ENCODE data around the gene ROBO2.

ROBO2 gene

DNA sequence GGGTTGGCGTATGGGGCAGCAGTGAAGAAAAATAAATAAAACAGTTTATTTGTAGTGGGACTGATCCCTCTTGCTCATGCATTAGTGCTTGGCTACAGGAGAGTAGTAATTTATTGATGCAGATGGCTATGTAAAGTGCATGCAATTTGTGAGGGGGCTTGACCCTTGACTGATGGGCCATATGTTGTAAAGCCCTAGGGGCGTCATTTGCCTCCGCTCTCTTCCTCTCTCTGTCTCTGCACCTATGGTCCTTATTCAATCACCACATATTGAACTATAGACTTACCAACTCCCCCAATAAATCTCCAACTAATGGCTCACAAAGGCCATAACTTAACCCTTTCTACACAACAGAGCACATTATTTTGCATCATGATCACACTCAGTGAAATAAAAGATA is 227.7 kb downstream of the ROBO2 start:
- DNase-seq, result no peak

DNA sequence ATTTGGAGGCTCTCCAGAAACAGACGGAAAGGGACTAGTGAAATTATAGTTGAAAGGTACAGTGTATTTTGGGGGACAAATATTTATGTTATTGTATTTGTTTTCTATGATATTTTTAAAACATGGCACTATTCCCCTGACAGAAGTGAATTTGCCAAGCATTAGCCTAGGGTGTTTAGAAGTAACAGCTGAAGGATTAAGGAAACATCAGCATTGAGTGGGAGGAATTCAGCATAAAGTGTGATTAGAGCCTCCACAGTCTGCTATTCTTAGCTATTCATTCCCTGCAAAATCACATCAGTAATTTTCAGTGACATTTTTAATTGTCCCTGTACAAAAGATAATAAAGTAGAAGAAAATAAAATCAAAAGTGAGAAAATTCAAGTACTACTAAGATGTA is 231.4 kb downstream of the ROBO2 start:
- DNase-seq, result no peak

DNA sequence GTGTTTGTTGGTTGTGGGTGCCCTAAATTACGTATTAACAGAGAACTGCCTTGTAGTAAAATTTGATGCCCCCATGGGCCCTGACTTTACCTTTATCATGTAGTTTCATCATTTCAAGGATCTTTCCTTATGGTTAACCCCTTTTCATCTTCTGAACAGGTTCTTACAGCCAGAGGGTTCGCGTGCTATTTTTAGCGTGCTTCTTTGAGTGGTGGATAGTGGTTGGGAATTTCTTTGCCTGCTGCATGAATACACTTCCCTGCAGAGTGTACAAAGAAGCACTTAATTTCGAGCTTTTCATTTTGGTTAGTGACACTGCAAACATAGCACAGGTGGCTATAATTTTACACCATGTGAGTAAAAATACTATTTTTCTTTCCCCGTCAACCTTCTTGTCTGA is 231.8 kb downstream of the ROBO2 start:
- DNase-seq, result no peak

DNA sequence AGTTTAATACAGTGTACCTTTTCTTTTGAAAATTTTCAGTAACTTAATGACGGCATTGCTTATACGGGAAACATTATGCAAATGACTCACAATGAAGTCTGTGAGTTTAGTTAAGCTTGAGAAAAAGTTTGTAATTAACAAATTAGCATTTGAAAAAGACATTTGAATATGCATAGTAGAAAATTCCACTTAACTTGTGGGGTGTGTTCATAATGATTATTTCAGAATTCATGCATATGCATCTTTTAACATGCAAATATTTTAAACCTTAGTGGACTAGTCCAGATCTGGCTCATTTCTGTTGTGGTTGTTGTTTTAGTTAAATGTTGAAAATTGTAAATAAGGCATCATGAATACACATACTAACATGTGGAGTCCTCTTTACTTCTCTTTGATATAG is 239.4 kb downstream of the ROBO2 start:
- no peak for DNase-seq

DNA sequence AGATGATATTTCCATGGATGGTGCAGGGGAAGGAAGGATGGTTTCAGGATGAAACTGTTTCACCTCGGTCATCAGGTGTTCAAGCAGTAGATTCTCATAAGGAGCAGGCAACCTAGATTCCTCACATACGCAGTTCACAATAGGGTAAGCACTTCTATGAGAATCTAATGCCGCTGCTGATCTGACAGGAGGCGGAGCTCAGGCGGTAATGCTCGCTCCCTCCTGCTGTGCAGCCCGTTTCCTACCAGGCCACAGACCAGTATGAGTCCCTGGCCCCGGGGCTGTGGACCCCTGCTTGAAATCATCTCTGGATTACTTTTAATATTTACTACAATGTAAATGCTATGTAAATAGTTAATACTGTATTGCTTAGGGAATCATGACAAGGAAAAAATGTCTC is 241.8 kb downstream of the ROBO2 start:
- no peak for DNase-seq

DNA sequence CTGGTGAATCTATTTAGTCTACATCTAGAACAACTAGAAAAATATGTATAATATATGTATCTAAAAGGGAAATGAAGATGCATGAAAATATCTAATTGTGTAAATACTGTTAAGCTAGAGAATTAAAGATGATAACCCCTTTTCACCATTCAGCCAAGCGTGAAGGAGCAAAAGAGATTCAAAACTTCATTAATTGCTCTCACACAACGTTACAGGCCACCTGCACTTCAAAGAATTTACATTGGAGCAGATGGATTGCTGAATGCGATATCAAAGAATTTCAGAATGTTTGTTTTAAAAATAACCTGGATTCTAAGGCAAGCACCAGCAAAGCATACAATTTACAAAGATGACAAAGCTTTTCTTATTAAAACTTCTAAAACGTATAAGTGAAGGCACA is 243.2 kb downstream of the ROBO2 start:
- no peak for DNase-seq

DNA sequence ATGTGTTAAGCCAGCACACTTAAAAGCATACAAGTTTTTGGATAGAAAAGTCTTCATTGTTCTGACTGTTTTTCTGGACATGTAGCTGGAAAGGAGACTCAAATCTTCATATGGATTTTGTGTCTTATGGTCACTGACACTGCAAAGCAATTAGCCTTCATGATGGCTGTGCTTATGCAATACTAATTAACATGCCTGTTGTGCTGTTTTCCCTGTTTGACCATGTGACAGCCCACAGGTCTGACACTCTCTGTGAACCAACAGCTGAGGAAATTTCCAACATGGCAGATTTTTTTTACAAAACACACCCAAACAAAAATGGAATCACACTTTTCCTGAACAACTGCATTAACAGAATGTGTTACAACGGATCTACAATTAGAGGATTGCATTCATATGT is 248.4 kb downstream of the ROBO2 start:
- DNase-seq, result no peak

DNA sequence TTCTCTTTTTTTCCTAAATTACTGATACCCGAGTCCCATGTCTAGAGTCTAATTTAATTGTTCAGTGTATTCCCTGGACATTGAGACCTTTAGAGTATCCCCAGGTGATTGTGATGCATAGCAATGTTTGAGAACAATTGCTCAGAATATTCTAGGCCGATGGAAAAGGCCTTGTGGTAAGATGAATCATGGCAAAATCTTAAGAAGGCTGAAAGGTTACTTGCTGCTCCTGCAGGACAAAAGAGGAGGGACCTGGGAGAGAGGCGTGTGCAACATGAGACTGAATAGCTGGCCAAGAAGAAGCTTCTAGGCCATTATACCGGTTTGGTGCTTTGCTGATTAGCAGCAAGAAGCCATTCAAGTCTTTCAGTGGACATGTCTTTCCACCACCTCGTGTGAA is 256.6 kb downstream of the ROBO2 start:
- DNase-seq, result no peak

DNA sequence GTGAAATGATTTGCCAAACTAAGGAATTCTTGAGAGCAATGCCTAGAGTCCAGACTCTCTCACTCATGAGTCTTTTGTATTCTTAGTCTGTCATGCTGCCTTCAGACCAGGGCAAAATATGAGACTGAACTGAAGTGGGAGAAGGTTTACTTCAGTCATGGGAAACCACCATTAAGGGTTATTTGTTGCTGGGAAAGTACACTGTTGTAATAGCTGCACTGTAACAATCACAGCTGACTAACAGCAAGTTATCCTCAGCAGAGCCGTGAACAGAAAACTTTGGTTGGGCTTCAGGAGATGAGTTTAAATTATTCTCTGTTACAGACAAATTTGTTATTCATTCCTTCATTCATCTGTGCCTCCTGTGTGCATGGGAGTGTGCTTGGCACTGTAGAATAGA is 258.5 kb downstream of the ROBO2 start:
- no peak for DNase-seq

DNA sequence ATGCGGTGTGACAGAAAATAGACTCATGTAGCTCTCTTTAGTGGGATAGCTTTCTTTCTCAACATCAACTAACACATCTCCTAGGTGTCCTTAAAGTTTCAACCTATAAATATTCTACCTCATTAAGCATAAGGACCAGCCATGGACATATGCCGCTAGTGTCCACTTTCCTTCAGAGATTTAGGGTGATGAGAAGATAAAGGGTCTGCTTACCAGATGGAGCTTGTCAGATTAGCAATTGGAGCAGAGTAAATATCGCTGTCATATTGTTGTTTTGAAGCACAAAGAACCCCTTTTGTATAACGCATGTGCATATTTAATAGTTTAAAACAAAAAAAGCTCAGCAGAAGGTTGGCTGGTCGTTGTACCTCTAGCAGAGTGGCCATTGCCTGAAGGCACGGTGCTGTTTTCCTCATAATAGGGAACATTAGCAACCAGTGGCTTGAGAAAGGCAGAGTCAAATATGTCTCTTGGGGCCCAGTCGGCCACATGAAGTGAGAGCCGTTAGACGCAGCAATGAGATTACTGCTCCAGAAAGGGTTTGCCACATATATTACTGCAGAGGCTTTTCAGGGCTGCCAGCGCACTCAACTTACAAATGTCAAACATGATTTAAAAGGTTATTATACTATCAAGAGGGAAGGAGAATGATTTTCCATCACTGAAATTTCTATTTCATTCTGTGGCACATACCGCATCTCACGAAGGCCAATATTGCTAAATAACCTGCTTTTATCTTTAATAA is 264.2 kb downstream of the ROBO2 start:
- no peak for DNase-seq

DNA sequence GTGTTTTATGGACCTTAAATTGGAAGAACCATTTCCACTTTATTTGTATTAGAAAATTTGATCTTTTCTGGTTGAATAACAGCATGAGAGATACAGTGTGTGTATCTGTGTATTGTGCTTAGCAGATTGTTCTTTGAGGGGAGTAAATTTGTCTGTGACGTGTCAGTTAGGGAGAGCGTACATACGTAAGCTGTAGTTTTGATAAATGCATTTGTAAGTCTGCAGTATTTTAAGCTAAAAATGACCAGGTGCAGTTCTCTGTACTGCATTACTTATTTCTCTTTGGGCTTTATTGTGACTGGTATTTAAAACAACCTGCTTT is 264.8 kb downstream of the ROBO2 start:
- DNase-seq, result no peak

DNA sequence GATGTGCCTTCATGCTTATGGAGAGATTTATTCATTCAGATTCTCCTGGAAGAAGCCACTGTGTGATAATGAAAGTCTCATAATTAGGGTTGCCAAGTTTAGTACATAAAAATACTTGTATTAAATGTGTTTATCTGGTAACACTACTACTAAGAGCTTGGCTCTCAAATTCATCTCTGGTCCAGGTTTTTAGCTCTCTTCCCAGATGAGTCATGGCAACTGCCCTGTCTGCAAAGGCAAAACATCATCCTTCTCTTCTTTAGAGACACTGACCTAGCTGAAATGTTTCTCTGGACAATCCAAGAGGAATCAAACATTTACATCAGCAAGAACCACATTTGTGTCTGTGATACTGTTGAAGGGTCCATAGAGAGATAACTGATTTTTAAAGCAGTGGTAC is 269.6 kb downstream of the ROBO2 start:
- DNase-seq, result no peak

DNA sequence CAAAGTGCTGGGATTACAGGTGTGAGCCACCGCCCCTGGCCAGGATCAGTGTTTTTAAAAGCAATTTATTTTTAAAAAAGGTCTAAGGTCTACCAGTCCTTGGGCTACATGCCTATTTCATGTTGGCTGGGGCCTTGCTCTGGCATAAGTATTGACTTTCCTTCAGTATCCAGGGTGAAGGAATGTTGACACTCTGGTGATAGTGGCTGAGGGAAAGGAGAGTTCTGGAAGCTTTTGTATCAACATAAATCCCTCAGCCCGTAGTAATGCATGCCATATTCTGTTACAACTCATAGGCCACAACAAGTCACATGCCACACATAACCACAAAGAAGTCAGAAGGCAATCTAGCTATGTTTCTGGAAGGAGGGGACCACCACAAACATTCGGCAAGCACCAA is 273.9 kb downstream of the ROBO2 start:
- no peak for DNase-seq

DNA sequence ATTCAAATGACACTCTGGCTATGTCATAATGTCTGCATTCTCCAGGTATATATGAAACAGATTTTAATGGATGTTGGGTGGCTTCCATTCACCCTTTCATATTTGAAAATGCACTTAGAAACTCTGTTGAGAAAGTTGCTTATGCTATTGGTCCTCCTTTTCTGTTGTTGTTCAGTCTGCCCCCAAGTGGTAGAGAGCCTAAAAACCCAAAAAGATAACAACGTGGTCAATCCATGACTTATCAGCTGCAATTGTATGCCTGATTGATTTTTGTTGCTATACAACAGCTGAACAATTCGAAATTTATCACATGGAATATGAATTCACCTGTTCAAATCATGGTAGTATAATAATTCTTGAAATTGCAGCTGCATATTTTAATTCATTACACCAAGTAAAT is 279.8 kb downstream of the ROBO2 start:
- no peak for DNase-seq

DNA sequence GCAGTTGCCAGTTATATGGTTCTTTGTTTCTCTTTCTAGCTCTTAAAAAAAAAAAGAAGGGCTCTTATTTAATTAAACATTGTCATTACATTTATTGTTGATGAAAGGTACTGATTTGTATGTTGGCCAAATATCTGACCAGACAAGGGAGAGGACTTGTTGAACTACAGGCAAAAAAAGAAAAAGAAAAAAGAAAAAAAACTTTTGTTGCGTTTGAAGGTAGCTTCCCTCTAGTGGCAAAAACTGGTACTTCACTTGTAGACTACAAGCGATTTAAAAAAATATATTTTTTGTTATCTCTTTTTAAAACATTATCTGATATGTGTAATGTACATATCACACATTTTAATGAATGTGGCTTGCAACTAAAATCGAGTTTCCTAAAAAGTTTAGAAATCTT is 280.6 kb downstream of the ROBO2 start:
- DNase-seq, result no peak

DNA sequence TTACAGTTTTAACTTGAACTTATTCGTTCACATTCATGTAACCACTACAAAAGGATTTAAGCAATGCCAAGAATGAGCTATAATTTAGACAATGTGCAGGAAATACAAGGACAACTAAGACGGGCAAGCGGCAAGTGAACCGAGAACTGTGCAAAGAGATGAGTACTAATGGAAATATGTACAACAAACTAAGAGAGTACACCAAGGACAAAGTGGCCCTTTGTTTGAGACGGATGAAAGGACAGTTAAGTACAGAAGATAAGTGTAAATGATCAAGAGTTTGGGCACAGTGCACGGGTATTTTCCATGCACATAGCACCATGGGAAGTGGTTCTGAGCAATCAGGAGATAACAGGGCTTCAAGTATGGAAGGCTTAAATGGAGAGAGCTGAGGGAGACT is 281.7 kb downstream of the ROBO2 start:
- DNase-seq, result no peak

DNA sequence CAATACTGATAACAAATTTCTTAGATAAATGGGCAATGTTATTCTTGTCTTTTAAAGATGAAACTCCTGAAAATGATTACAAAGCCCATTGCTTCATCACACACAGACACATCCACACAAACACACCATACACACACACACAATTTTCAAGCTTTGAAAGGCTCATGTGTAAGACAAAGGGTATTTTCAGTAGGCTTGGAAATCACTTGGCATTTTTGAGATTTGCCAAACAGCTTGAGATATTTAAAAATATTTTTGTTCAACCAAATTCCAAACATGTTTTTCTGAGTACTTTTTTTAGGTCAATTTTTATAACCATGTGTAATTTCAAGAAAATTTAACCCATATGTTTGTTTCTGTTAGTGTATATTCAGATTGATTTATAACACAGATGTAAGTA is 283.7 kb downstream of the ROBO2 start:
- no peak for DNase-seq

DNA sequence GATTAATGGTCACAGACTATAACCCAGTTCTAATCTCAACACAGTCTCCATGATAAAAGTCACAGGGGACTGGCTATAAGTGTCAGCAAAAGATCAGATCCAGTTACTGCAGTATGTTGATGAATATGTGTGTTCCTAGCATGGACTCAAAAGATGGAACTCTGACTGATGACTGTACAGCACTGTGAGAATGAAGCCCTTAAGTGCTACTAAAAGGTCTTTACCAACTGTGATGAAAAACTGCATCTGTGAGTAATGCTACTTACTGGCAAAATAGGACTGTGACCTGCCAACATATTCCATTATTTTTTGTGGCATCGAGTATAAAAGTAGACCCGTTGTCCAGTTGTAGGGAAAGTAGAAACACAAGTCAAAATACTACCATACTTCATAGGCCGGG is 284.2 kb downstream of the ROBO2 start:
- DNase-seq, result no peak

DNA sequence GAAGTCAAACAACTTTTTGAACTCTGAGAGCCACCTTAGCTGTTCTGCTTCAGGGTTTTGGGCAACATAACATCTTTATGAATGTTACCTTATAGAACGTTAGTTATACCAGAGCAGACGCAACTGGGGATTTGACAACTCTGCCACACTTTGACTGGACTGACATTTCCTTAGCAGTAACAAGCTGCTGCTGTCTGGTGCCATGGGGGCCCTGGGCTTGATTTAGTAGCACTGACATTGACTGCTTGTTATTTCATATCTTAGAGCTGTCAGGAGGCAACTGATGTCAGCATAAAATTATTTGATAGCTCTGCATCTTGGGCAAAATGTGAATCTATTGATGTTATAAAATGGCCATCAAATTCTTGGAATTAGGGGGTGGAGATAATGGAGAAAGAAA is 285.4 kb downstream of the ROBO2 start:
- DNase-seq, result no peak

DNA sequence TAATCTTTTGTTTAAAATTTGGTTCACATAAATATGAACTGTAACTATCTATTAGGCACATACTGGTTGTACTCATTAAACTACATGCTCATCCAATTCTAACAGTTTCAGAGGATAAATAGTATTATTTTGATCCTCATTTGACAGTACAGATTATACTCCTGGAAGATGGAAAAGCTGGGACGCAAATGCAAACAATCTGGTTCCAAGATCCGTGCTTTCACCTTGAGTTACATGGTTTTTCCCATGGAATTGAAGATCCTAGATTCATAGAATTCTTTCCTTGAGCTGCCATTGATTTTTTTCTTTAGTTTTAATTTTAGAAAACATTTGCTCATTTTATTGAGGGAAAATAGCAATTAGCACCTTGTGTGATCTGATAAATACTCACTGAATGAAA is 285.8 kb downstream of the ROBO2 start:
- no peak for DNase-seq

DNA sequence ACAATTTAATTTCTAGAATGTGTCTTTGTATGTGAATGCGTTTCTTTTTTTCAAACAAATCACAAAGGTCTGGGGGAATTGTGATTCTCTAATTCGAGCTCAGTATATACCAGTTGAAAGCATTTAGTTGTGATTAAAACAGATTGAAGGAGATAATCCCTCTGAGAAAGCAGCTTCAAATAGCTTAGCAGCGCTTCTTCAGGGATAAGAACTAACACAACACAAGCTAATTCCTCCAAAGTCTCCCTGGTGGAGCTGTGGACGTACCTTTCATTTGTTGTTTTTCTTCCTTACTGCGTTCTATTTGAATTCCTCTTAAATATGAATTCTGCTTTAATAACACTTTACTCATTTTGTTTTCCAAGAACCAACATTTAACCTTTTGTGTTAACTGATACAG is 286.7 kb downstream of the ROBO2 start:
- DNase-seq, result no peak

DNA sequence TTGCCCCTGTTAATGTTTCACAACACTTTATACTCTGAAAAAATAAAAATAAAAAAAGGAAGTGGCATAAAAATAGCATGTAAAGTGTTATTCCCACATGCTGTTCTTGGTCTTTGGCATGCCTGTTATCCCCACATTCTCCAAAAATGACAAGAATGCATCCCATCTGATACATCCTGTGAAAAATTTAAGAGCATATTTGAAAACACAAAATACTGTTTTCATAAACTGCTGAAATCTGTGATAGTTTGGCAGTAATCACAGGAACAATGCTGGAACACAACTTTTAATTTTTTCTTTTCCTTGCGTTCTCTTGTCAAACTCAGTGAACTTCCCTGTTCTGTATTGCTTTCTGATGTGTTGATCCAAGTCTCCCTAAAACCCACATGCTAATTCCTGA is 288.8 kb downstream of the ROBO2 start:
- DNase-seq, result no peak

DNA sequence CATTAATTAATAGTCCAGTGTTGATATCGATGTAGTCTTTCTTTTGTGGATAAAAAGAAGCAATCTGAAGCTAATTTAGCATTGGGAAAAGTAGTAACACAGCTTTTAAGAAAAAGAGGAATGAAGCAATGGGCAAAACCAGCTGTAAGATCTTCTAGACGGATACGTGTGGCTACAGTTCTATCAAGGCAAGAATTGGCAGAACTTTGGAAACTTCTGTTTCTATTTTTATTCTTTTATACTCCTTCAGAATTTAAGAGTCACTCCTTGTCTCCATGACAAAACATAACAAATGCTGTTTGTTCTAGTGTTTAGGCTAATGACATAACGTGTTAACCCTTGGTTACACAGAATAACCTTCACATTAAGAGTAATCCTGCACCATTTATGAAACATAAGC is 289.2 kb downstream of the ROBO2 start:
- DNase-seq, result no peak

DNA sequence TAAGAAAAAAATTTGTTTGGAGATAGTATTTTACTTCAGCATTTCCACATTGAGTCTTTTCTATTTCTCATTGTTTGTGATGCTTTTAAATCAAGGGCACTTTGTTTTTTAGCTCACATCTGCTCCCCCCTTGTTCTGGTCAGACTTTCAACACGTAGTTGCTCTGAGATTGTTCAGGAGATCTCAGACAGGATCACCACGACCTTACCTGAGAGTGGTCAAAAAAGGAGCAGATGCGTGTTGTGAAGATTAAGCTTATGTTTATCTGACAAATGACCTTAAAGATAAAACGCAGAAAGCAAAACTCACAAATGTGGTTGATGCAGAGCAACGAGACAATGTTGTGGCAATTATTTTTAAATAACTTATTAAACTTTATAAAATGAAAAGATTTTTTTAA is 298.3 kb downstream of the ROBO2 start:
- no peak for DNase-seq

DNA sequence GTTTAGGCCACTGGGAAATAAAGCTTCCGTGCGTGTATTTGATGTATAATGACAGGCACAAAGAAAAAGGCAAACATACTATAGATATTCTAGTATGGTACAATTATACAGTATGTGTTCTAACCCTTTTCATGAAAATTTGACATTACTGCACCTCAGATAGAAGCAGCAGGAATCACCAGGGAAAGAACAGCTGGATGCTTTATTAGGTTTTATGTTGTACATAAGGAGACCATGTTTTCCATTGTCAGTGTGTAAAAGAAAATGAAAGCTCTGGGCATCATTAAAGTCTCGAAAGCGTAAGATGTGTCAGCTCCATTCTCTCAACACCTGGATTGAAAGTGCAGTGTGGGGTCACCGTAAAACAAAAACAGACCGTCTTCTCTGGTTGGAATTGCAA is 302.1 kb downstream of the ROBO2 start:
- DNase-seq, result no peak

DNA sequence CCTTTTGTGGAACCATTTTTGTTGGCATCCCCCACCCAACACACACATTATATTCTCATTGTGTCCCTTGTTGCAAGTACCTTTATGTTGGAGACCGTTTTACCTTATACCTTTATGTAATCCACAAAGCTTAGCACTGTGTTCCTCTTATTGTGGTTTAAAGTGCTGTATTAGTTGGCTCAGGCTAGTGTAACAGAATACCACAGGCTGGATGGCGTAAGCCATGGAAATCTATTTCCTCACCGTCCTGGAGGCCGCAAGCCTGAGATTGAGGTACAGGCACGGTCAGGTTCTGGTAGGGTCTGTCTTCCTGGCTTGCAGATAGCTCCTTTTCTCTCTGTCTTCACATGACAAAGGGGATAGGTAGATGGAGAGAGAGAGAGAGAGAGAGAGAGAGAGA is 302.8 kb downstream of the ROBO2 start:
- no peak for DNase-seq
